ENCODE results near the gene MAMDC2. TPM values are rescaled to one million over a fixed set of nuclear protein-coding genes. Genes with fewer than 3 reads are reported as not detected.

The MAMDC2 gene
- total RNA-seq, 1 donor from 2014 or later, result 0.21 TPM

GRCh38 chr9:70085241-70085640 is 41.6 kb downstream of the MAMDC2 start:
- no peak for TF ChIP-seq CTCF (conservative IDR thresholded peaks at IDR 0.05)
- Mint-ChIP-seq H3K27ac (ENCODE audit: unreplicated experiment) (no peak overlapping the region), H3K4me1 (peaks cover 17% of the 10 kb centered on the region), H3K36me3 (ENCODE audit: low read depth) (no peaks in the 10 kb centered on the region), H3K9me3 (no peaks in the 10 kb centered on the region), H3K27me3 (ENCODE audit: low read depth) (peaks cover 12% of the 10 kb centered on the region), H3K4me3 (no peak overlapping the region)
- peak; percentile 3 for DNase-seq (ENCODE audit: low read depth, low spot score)

GRCh38 chr9:70091103-70091502 is 47.5 kb downstream of the MAMDC2 start:
- no peak for DNase-seq (ENCODE audit: low read depth, low spot score)
- Mint-ChIP-seq H3K4me1 (no peaks in the 10 kb centered on the region), H3K36me3 (ENCODE audit: low read depth) (no peaks in the 10 kb centered on the region), H3K9me3 (no peaks in the 10 kb centered on the region), H3K4me3 (no peak overlapping the region), H3K27ac (ENCODE audit: unreplicated experiment) (peak overlapping the region; percentile 16), H3K27me3 (ENCODE audit: low read depth) (peaks cover 7% of the 10 kb centered on the region)
- no peak for TF ChIP-seq CTCF (conservative IDR thresholded peaks at IDR 0.05)

- peaks cover 3% of the 10 kb centered on the region for H3K27me3 Mint-ChIP-seq (ENCODE audit: low read depth)
- no peak for DNase-seq (ENCODE audit: low read depth, low spot score)
- no peaks in the 10 kb centered on the region for H3K36me3 Mint-ChIP-seq (ENCODE audit: low read depth)
Observed at GRCh38 chr9:70091572-70091971, 47.9 kb downstream of the MAMDC2 start.

GRCh38 chr9:70092190-70092589 is 48.5 kb downstream of the MAMDC2 start:
- Mint-ChIP-seq H3K27ac (ENCODE audit: unreplicated experiment) (no peak overlapping the region), H3K27me3 (ENCODE audit: low read depth) (peaks cover 3% of the 10 kb centered on the region)

More at GRCh38 chr9:70091572-70091971, 47.9 kb downstream of the MAMDC2 start:
- no peak overlapping the region for H3K4me3 Mint-ChIP-seq
- no peak overlapping the region for H3K27ac Mint-ChIP-seq (ENCODE audit: unreplicated experiment)
- TF ChIP-seq CTCF (conservative IDR thresholded peaks at IDR 0.05), result no peak
- H3K4me1 Mint-ChIP-seq, result no peaks in the 10 kb centered on the region
- H3K9me3 Mint-ChIP-seq, result no peaks in the 10 kb centered on the region

GRCh38 chr9:70093095-70093494 is 49.4 kb downstream of the MAMDC2 start:
- Mint-ChIP-seq H3K36me3 (ENCODE audit: low read depth) (no peaks in the 10 kb centered on the region), H3K9me3 (no peaks in the 10 kb centered on the region), H3K4me3 (no peak overlapping the region), H3K27ac (ENCODE audit: unreplicated experiment) (no peak overlapping the region), H3K27me3 (ENCODE audit: low read depth) (peaks cover 3% of the 10 kb centered on the region), H3K4me1 (no peaks in the 10 kb centered on the region)
- DNase-seq (ENCODE audit: low read depth, low spot score), result no peak
- no peak for TF ChIP-seq CTCF (conservative IDR thresholded peaks at IDR 0.05)

More at GRCh38 chr9:70092190-70092589, 48.5 kb downstream of the MAMDC2 start:
- H3K4me1 Mint-ChIP-seq, result no peaks in the 10 kb centered on the region
- no peaks in the 10 kb centered on the region for H3K36me3 Mint-ChIP-seq (ENCODE audit: low read depth)
- DNase-seq (ENCODE audit: low read depth, low spot score), result no peak
- no peak overlapping the region for H3K4me3 Mint-ChIP-seq
- H3K9me3 Mint-ChIP-seq, result no peaks in the 10 kb centered on the region
- TF ChIP-seq CTCF (conservative IDR thresholded peaks at IDR 0.05), result no peak

- DNase-seq (ENCODE audit: low read depth, low spot score), result no peak
- no peak overlapping the region for H3K27ac Mint-ChIP-seq (ENCODE audit: unreplicated experiment)
- H3K27me3 Mint-ChIP-seq (ENCODE audit: low read depth), result peaks cover 3% of the 10 kb centered on the region
- H3K4me1 Mint-ChIP-seq, result no peaks in the 10 kb centered on the region
- H3K9me3 Mint-ChIP-seq, result no peaks in the 10 kb centered on the region
- no peak for TF ChIP-seq CTCF (conservative IDR thresholded peaks at IDR 0.05)
- no peaks in the 10 kb centered on the region for H3K36me3 Mint-ChIP-seq (ENCODE audit: low read depth)
- H3K4me3 Mint-ChIP-seq, result no peak overlapping the region
Observed at GRCh38 chr9:70093944-70094343, 50.3 kb downstream of the MAMDC2 start.

All from neural crest cell (in vitro differentiated cells).